Fibroblast of lung (primary cell): ENCODE measurements around the gene PLEKHB2. TPM values are rescaled to one million over a fixed set of nuclear protein-coding genes. Genes with fewer than 3 reads are reported as not detected.
"Not testable (repeated sequence)": the region's sequence is repeated elsewhere in the genome, so short reads cannot be mapped to it uniquely, and the experiment has no call there.

Experiments
- DNase-seq, 2 donors: peaks; one replicate each; pipeline versions ENCODE4 v3.0.0 to v3.0.0-alpha.2; 2010; ENCODE audit warnings: low read depth in 2 of 2
- H2AFZ ChIP-seq: 2 replicates; pipeline ENCODE4 v1.5.1; 2012; ENCODE audit warnings: low read length, control low read depth, inconsistent platforms
- H3K27ac ChIP-seq: 2 replicates; pipeline ENCODE4 v1.5.1; 2011; ENCODE audit warnings: low read length, control low read depth; ENCODE audit not compliant: insufficient read depth
- H3K27me3 ChIP-seq: 2 replicates; pipeline ENCODE4 v1.5.1; 2011; ENCODE audit warnings: mild to moderate bottlenecking, low read length; ENCODE audit not compliant: control insufficient read depth, insufficient read depth
- H3K36me3 ChIP-seq: 2 replicates; pipeline ENCODE4 v1.5.1; 2011; ENCODE audit warnings: low read length; ENCODE audit not compliant: control insufficient read depth, insufficient read depth
- H3K4me1 ChIP-seq: 2 replicates; pipeline ENCODE4 v1.5.1; 2011; ENCODE audit warnings: low read length; ENCODE audit not compliant: control insufficient read depth, insufficient read depth; ENCODE audit errors: extremely low read depth
- H3K4me2 ChIP-seq: 2 replicates; pipeline ENCODE4 v1.5.1; 2011; ENCODE audit warnings: low read length, control low read depth; ENCODE audit not compliant: insufficient read depth; ENCODE audit errors: extremely low read depth
- H3K4me3 ChIP-seq, 4 experiments: fragments of 200-600 bp in 1 of 4; sonication (generic) in 1 of 4; replicated peaks in 1 of 4; 2 replicates each; pipeline ENCODE4 v1.5.1; 2011 to 2016; ENCODE audit warnings: low read length in 4 of 4, low read depth in 3 of 4, mild to moderate bottlenecking in 3 of 4, control low read depth in 2 of 4, inconsistent platforms in 1 of 4, mixed read lengths in 1 of 4; ENCODE audit not compliant: insufficient read depth in 1 of 4; ENCODE audit errors: control extremely low read depth in 1 of 4
- H3K79me2 ChIP-seq: 2 replicates; pipeline ENCODE4 v1.5.1; 2012; ENCODE audit warnings: mild to moderate bottlenecking, low read length, inconsistent platforms; ENCODE audit not compliant: control insufficient read depth, insufficient read depth
- H3K9ac ChIP-seq: 2 replicates; pipeline ENCODE4 v1.5.1; 2011; ENCODE audit warnings: mild to moderate bottlenecking, low read length, control low read depth; ENCODE audit not compliant: insufficient read depth
- H3K9me3 ChIP-seq: 2 replicates; pipeline ENCODE4 v1.5.1; 2012; ENCODE audit warnings: low read depth, low read length; ENCODE audit not compliant: control insufficient read depth, insufficient read depth
- H4K20me1 ChIP-seq: 2 replicates; pipeline ENCODE4 v1.5.1; 2011; ENCODE audit warnings: low read length; ENCODE audit not compliant: control insufficient read depth, insufficient read depth; ENCODE audit errors: extremely low read depth
- CTCF ChIP-seq, 2 donors: IDR thresholded peaks in 1 of 2; conservative IDR thresholded peaks in 1 of 2; 1 replicate in 1 of 2; 2 replicates in 1 of 2; pipeline ENCODE4 v1.5.1; 2011 to 2012; ENCODE audit warnings: low read length in 2 of 2, control low read depth in 1 of 2, inconsistent platforms in 1 of 2, low read depth in 1 of 2, mild to moderate bottlenecking in 1 of 2
- EZH2 ChIP-seq: IDR thresholded peaks from 2 replicates; pipeline ENCODE4 v1.5.1; 2012; ENCODE audit warnings: low read length, control low read depth, mild to moderate bottlenecking; ENCODE audit errors: missing control alignments
- polyA plus RNA-seq, 2 donors: library from polyadenylated mRNA; depleted of rRNA in 1 of 2; stranded (reverse) in 1 of 2; unstranded in 1 of 2; fragments of >200 nt; gene quantifications; 2 replicates each; pipeline ENCODE4 v1.2.1, GENCODE V29; 2011 to 2012; ENCODE audit warnings: missing spikeins in 1 of 2
- total RNA-seq: library from RNA; depleted of rRNA; stranded (reverse); fragments of >200 nt; gene quantifications from 2 replicates; pipeline ENCODE4 v1.2.1, GENCODE V29; 2014

The PLEKHB2 gene
- total and polyA plus RNA-seq, 2 donors (not counting 1 experiment from before 2014, with no cell fraction given) = 79.6 to 94.0 TPM

- DNase-seq = peak; percentile 33 to 52
- Histone ChIP-seq H3K27ac (peak overlapping the region; percentile 85), H3K36me3 (no peaks in the 10 kb centered on the region), H3K9ac (peak overlapping the region; percentile 93), H3K27me3 (no peaks in the 10 kb centered on the region), H3K9me3 (no peaks in the 10 kb centered on the region), H3K4me1 (peaks cover 9% of the 10 kb centered on the region), H3K4me2 (peak overlapping the region; percentile 98), H3K4me3 (peak overlapping the region; percentile 74 to 97 (median 90)), H4K20me1 (no peaks in the 10 kb centered on the region), H2AFZ (peak overlapping the region; percentile 3), H3K79me2 (peaks cover 59% of the 10 kb centered on the region)
- no peak for TF ChIP-seq CTCF (conservative IDR thresholded peaks at IDR 0.05 in 1 of 2, IDR thresholded peaks at IDR 0.05 in 1 of 2; ENCODE audit: low read depth in 1 of 2, low read length in 2 of 2)
- TF ChIP-seq EZH2 = no peak
Observed at GRCh38 chr2:131105950-131106801, 1.0 kb downstream of the PLEKHB2 start.

GRCh38 chr2:131112529-131112928 lies 7.4 kb downstream of the PLEKHB2 start:
- H3K36me3 ChIP-seq = no peaks in the 10 kb centered on the region
- TF ChIP-seq EZH2 (no peak), CTCF (conservative IDR thresholded peaks at IDR 0.05 in 1 of 2, IDR thresholded peaks at IDR 0.05 in 1 of 2; ENCODE audit: low read depth in 1 of 2, low read length in 2 of 2) (no peak)
- H3K27ac ChIP-seq = no peak overlapping the region
- peaks cover 81% of the 10 kb centered on the region for H3K79me2 ChIP-seq
- no peak overlapping the region for H3K4me2 ChIP-seq
- H2AFZ ChIP-seq = no peak overlapping the region
- DNase-seq = peak; percentile 22 to 26
- H3K9ac ChIP-seq = no peak overlapping the region
- no peaks in the 10 kb centered on the region for H4K20me1 ChIP-seq
- H3K9me3 ChIP-seq = no peaks in the 10 kb centered on the region
- no peaks in the 10 kb centered on the region for H3K27me3 ChIP-seq
- H3K4me3 ChIP-seq = no peak overlapping the region
- no peaks in the 10 kb centered on the region for H3K4me1 ChIP-seq

GRCh38 chr2:131113566-131114227 lies 8.6 kb downstream of the PLEKHB2 start:
- H2AFZ ChIP-seq = no peak overlapping the region
- H3K9me3 ChIP-seq = no peaks in the 10 kb centered on the region
- no peak for DNase-seq
- H3K27me3 ChIP-seq = no peaks in the 10 kb centered on the region
- no peak overlapping the region for H3K9ac ChIP-seq
- peaks cover 79% of the 10 kb centered on the region for H3K79me2 ChIP-seq
- no peaks in the 10 kb centered on the region for H4K20me1 ChIP-seq
- no peaks in the 10 kb centered on the region for H3K36me3 ChIP-seq
- no peak overlapping the region for H3K4me3 ChIP-seq
- no peaks in the 10 kb centered on the region for H3K4me1 ChIP-seq
- H3K27ac ChIP-seq = no peak overlapping the region
- H3K4me2 ChIP-seq = no peak overlapping the region
- TF ChIP-seq CTCF (conservative IDR thresholded peaks at IDR 0.05 in 1 of 2, IDR thresholded peaks at IDR 0.05 in 1 of 2; ENCODE audit: low read depth in 1 of 2, low read length in 2 of 2) (no peak), EZH2 (no peak)

GRCh38 chr2:131114950-131115349 lies 9.8 kb downstream of the PLEKHB2 start:
- H3K4me3 ChIP-seq, H3K36me3 ChIP-seq, DNase-seq, H3K27ac ChIP-seq, H3K4me2 ChIP-seq, H3K9me3 ChIP-seq, H2AFZ ChIP-seq, H4K20me1 ChIP-seq, H3K9ac ChIP-seq, H3K4me1 ChIP-seq, H3K27me3 ChIP-seq: not testable (repeated sequence)
- H3K79me2 ChIP-seq = peaks cover 77% of the 10 kb centered on the region
